Measurements from ENCODE around the gene HOMEZ. TPM values are rescaled to one million over a fixed set of nuclear protein-coding genes. Genes with fewer than 3 reads are reported as not detected.

Gene HOMEZ, protein sequence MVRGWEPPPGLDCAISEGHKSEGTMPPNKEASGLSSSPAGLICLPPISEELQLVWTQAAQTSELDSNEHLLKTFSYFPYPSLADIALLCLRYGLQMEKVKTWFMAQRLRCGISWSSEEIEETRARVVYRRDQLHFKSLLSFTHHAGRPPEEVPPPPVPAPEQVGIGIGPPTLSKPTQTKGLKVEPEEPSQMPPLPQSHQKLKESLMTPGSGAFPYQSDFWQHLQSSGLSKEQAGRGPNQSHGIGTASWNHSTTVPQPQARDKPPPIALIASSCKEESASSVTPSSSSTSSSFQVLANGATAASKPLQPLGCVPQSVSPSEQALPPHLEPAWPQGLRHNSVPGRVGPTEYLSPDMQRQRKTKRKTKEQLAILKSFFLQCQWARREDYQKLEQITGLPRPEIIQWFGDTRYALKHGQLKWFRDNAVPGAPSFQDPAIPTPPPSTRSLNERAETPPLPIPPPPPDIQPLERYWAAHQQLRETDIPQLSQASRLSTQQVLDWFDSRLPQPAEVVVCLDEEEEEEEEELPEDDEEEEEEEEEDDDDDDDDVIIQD
- 5.7 and 7.7 TPM in 2 replicates for total RNA-seq

DNA sequence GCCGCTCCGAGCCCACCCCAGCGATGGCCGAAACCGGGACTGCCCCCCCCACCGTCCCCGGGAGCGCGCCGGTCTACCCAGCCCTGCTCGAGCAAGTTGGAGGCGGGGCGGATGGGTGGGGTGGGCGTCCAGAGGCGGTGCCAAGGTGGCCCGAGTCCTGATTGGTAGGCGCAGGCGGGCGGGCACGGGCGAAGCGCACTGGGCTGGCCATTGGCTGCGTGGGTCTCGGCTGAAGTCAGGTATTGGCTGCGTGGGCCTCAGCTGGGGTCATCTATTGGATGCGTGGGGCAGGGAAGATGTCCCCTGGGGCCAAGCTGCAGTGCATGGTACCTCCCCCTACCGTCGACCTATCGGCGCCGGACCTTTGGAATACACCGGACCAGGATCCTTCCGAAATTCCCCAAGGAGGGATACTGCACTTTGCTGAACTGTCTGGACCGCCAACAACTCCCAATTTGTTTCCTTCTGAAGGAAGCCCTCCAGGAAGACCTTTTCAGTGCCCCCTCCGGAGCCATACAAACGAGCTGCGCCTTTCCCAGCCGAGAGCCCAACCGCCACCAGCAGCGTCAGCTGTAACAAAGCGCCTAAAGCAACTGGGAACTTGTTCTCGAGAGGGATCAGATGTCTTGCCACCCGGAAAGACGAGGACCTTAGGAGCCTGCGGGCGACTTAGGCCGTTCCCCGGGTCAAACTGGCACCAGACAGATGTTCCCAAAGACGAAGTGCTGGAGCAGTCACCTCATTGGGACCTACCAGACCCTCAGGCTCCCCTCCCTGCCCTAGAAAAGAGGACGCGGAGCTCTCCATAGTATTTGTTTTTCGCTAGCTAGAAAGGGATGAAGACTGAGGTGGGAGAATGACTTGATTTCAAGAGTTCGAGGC lies at the start of gene HOMEZ:
Gene HOMEZ (minus strand): TSS at position 113 of the 882 bp plus-strand sequence. CDS start 180 bp downstream, outside the sequence.

DNA sequence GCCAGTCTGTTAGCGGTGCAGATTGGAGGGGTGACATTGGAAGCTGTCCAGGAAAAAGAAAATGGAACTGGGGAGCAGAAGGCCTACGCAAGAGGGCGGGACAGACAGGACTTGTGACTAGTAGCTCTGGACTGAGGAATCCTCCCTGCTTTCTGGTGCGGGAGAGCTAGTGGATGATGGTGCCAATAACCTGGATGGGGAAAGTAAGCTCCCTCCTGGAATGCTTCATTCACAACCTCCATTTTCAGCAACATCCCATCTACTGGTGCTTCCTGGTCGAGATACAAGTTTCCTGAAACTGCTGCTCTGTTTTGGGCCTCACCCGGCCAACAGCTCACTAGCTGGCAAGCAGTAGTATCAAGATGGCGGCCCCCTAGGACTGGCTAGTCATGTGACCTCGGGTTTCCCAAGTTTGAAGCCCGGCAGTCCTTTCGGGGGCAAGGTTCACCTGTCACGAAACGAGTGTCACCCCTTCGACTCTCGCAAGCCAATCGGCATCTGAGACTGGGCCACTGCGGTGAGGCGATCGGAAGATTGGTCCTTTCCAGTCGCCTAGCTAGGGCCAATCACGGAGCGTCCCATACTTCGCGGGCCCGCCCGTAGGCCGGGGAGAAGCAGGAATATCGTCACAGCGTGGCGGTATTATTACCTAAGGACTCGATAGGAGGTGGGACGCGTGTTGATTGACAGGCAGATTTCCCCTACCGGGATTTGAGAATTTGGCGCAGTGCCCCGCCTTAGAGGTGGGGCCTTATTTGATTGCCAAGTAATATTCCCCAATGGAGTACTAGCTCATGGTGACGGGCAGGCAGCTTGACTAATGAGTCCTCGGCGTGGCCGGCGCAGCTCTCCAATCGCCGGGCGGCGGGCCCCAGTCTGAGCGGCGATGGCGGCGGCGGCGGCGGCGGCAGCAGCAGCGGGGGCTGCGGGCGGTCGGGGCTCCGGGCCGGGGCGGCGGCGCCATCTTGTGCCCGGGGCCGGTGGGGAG lies 34.9 kb upstream of the HOMEZ start, which contains the start of gene PABPN1:
Gene PABPN1 (plus strand): TSS at position 874 of the 988 bp plus-strand sequence. CDS start 13 bp downstream, at position 887.

DNA sequence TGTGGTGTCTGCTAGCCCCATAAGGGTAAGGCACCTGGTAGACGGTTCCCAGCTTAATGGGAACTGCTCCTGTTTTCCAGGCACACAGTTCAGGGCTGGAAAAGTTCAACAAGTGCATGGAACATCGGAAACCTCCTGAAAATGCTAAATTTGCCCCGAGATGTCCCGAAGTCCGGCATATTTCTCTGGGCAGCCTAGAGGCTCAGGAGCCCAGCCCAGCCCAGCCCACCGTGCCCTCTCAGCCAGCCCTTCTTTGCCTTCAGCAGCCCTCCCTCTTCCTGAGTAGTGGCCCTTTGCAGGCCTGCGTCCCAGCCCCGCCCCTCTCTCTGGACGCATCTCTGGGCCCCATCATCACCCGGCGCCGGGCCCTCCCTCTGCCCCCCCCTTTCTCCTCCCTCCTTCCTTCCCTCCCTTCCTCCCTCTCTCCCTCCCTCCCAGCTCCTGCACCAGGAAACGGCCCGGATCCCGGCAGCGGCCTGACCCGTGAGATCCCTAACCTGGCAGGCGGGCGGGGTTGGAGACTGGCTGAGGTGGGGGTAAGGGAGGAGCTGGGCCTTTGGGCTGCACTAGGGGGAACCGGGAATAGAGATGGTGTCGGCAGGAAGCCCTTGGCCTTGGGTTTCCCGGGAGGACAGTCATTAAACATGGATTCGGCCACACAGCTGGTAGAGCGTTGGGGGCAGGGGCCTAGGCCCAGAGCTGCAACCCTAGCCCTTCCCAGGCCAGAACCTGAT lies 20.6 kb upstream of the HOMEZ start, which contains the start of gene BCL2L2:
Gene BCL2L2 (plus strand): TSS at position 422 of the 734 bp plus-strand sequence. CDS start 935 bp downstream, outside the sequence.

DNA sequence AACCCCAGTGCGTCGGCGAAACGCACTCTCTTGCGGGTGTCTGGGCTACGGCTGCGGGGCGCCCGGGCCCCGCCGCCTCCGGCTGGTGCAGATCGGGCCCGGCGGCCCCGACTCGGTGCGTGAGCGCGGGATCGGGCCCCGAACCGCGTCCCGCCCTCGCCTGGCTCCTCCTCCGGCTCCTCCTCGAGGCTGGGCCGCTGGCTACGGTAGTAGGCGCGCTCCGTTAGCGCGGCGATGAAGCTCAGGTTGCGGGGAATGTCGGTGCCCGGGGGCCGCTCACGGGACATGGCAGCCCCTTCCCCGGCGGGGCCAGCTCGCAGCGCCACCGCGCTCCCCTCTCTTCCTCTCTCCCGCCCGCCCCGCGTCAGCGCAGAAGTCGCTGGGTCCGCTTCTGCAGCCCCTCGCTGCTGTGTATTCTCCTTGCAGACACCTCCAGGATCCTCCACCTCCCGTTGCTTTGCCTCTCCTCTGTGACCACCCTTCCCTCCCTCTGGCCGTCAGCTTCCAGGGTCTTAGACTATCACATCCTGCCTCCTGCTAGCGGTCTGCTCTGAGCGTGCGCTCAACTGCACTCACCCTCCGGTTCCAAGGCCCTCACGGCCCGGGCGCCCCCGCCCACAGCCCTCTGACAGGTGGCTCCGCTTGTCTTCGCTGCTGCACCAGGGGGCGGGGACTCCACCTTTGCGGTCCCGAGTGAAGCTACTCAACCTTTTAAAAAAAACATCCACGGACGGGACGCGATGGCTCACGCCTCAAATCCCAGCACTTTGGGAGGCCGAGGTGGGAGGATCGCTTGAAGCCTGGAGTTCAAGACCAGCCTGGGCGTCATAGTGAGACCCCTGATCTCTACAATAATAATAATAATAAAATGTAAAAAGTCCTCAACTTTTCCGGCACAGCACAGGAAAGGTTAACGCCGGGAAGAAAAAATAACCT lies 16.6 kb upstream of the HOMEZ start, which contains the start of gene PPP1R3E:
Gene PPP1R3E (minus strand): TSS at position 570 of the 936 bp plus-strand sequence. CDS start 283 bp downstream, at position 287.

DNA sequence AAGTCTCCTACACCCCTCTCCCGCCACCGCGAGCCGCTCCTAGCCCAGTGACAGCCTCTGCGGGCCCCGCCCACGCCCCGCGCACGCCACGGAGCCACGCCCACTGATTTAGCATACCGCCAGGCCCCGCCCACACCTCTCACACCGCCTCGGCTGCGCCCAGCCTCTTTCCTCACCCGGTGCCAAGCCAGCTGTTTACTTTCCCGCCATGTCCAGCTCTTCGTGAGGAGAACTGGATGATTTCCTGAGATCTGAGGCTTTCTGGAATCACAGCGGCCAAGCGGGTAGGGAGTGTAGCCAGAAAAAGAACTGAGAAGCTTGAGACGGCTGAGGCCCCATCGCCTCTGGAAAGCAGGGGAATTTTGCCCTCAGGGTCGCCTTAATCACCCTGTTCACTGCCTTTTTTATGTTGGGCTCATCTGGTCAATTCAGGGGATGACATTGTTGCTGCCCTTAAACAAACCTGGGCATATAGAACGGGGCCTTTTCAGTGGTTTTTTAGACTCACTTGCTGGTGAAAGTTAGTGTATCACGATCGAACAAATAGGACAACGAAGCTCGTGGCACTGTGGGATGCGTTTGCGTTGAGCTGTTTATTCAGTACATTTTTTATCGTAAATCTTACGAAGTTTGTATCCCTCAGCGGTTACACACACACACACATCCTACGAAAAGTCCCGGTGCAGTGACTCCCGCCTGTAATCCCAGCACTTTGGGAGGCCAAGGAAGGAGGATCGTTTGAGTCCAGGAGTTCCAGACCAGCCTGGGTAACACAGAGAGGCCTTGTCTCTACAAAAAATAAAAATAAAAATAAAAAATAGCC lies 47.9 kb downstream of the HOMEZ start, which contains the start of gene RNF212B:
Gene RNF212B (plus strand): TSS at position 165 of the 823 bp plus-strand sequence. CDS start 2,410 bp downstream, outside the sequence.

Small RNAs within 50 kb of the gene (small RNA-seq; reads per million reads assigned to genes)
- gene AL049829.1 (not detected), gene RNU6-1046P (not detected)

Other genes with a start within 250 kb of the HOMEZ start
- gene PSMB11, start 243.9 kb downstream of the HOMEZ start, total RNA-seq: not detected in 2 replicates
- gene CDH24, start 228.6 kb downstream of the HOMEZ start, total RNA-seq: 2.2 and 3.3 TPM in 2 replicates
- gene ACIN1, start 191.0 kb downstream of the HOMEZ start, total RNA-seq: 80.5 and 100 TPM in 2 replicates
- 46.9 and 51.8 TPM in 2 replicates for gene C14orf119, start 190.6 kb downstream of the HOMEZ start, total RNA-seq
- gene CIROP, start 181.1 kb downstream of the HOMEZ start, total RNA-seq: not detected in 2 replicates
- gene CEBPE, start 166.9 kb downstream of the HOMEZ start, total RNA-seq: not detected in 2 replicates
- gene SLC7A8, start 102.5 kb downstream of the HOMEZ start, total RNA-seq: 2.2 and 3.3 TPM in 2 replicates
- not detected in 2 replicates for gene RNF212B, start 48.2 kb downstream of the HOMEZ start, total RNA-seq
- gene PPP1R3E, start 16.7 kb upstream of the HOMEZ start, total RNA-seq: 3.7 and 4.3 TPM in 2 replicates
- gene BCL2L2, start 20.7 kb upstream of the HOMEZ start, total RNA-seq: 12.5 and 16.8 TPM in 2 replicates
- 52.4 and 55.9 TPM in 2 replicates for gene PABPN1, start 35.3 kb upstream of the HOMEZ start, total RNA-seq
- 5.3 and 9.9 TPM in 2 replicates for gene SLC22A17, start 66.8 kb upstream of the HOMEZ start, total RNA-seq
- gene EFS, start 79.0 kb upstream of the HOMEZ start, total RNA-seq: 0.59 and 1.1 TPM in 2 replicates
- gene IL25, start 86.7 kb upstream of the HOMEZ start, total RNA-seq: not detected in 2 replicates
- not detected in 2 replicates for gene CMTM5, start 90.9 kb upstream of the HOMEZ start, total RNA-seq
- not detected in 2 replicates for gene MYH6, start 122.1 kb upstream of the HOMEZ start, total RNA-seq
- not detected in 2 replicates for gene MYH7, start 149.5 kb upstream of the HOMEZ start, total RNA-seq
- 30.5 and 32.8 TPM in 2 replicates for gene NGDN, start 183.6 kb upstream of the HOMEZ start, total RNA-seq

All from subcutaneous preadipocyte (primary cell).